IgD-negative memory B cell (primary cell): ENCODE measurements around the gene KCNMA1. TPM values are rescaled to one million over a fixed set of nuclear protein-coding genes. Genes with fewer than 3 reads are reported as not detected.
A peak's percentile ranks its signal among the peaks of the same experiment; 100 is the strongest.
"Not testable (repeated sequence)": the region's sequence is repeated elsewhere in the genome, so short reads cannot be mapped to it uniquely, and the experiment has no call there.

ENCODE experiments used
- H3K27ac Mint-ChIP-seq, 3 donors: one replicate each; pipeline ENCODE4 v1.8.0; 2020 to 2022; ENCODE audit warnings: mild to moderate bottlenecking in 3 of 3, mixed read lengths in 3 of 3, moderate library complexity in 1 of 3
- H3K27me3 Mint-ChIP-seq: one replicate; pipeline ENCODE4 v1.8.0; 2021; ENCODE audit warnings: mixed read lengths
- H3K36me3 Mint-ChIP-seq: one replicate; pipeline ENCODE4 v1.8.0; 2020; ENCODE audit warnings: mild to moderate bottlenecking, mixed read lengths
- H3K4me1 Mint-ChIP-seq, 3 donors: one replicate each; pipeline ENCODE4 v1.8.0; 2020 to 2022; ENCODE audit warnings: mixed read lengths in 3 of 3, mild to moderate bottlenecking in 1 of 3
- H3K4me3 Mint-ChIP-seq, 4 donors: one replicate each; pipeline ENCODE4 v1.8.0; 2020 to 2022; ENCODE audit warnings: mild to moderate bottlenecking in 4 of 4, mixed read lengths in 4 of 4, moderate library complexity in 3 of 4
- H3K9me3 Mint-ChIP-seq, 3 donors: one replicate each; pipeline ENCODE4 v1.8.0; 2020 to 2021; ENCODE audit warnings: mixed read lengths in 3 of 3, mild to moderate bottlenecking in 1 of 3
- polyA plus RNA-seq: library from polyadenylated mRNA; unstranded; fragments of 300-500 nt; fragmentation: Illumina TruSeq; gene quantifications from one replicate; pipeline ENCODE4 v1.2.3, GENCODE V29; 2021

KCNMA1 gene
- polyA plus RNA-seq, 1 donor from 2014 or later = 5.5 TPM

DNA sequence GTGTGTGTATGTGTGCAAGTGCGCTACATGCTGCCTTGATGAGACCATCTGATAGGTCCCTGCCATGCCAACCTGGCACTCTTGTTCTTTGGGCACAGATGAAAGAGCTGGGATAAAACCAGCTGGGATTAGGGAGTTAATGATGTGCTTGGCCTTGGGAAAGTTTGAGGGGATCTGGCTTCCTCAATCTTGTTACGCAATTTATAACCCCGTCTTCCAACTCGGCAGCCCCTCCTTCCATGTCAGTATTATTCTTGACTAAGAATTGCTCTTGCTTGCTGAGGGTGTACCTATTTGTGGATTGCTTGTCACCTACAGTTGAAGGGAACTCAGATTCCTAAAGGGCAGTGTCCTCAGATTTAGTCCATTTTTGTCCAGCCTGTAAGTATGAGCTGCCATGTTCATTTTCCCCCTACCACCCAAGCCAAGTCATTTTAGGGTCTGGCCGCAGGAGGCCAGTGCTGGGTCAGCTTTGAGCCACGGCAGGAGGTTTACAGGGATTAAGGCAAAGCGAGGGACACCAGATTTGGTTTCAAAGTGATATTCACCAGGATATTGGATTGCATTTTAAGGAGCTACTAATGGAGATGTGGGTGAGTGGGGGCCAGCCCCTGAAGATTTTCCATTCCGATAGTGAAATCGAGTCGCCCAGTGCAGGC is 34.1 kb upstream of the KCNMA1 start:
- H3K27me3 Mint-ChIP-seq = peaks cover 3% of the 10 kb centered on the region
- peaks cover 0 to under 1% (median 0%) of the 10 kb centered on the region in 3 donors for H3K4me1 Mint-ChIP-seq
- H3K27ac Mint-ChIP-seq = no peak overlapping the region

DNA sequence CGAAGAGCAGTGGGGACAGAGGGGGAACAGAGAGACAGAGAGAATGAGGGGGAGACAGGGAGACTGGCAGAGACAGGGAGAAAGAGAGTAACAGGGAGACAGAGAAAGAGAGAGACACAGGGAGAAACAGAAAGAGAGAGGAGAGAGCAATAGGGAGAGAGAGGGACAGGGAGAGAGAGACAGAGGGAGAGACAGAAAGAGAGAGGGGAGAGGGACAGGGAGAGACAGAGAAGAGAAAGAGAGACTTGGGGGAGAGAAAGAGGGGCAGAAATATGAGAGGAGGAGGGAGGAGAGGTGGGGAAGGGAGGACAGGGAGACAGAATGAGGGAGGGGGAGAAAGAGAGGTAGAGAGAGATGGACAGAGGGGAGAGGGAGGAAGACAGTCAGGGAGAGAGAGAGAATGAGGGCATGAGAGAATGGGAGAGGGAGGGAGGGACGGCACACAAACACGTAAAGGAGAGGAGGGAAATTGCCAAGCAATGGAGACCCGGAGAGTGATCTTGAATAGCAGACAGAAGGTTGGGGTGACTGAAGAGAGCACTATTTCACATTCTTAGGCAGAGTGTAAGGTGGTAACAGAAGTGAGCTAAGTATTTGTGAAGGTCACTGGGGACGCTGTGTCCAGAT is 33.3 kb upstream of the KCNMA1 start:
- no peak overlapping the region for H3K4me3 Mint-ChIP-seq

More for the DNA sequence above, 34.1 kb upstream of the KCNMA1 start:
- Mint-ChIP-seq H3K4me3 (no peak overlapping the region), H3K9me3 (peaks cover 0 to 2% (median 0%) of the 10 kb centered on the region in 3 donors), H3K36me3 (no peaks in the 10 kb centered on the region)

DNA sequence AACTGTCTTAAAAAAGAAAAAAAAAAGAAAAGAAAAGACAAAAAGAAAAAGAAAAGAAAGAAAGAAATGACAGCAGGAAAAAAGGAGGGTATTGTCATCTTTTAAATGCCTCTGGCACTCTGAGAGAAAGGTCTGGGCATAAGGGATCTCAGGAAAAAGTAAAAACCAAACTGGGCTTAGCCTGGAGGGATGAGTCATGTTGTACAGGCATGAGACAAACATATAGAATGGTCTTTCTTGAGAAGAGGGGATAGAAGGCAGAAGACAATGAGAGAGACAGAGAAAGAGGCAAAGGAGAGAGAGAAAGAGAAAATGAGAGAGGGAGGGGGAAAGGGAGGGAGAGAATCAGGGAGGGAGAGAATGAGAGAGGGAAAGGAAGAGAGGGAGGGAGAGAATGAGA is 32.3 kb upstream of the KCNMA1 start:
- Mint-ChIP-seq H3K9me3 (peaks cover 0 to 2% (median 0%) of the 10 kb centered on the region in 3 donors), H3K4me1 (peaks cover 0 to 2% (median 0%) of the 10 kb centered on the region in 3 donors), H3K27ac (no peak overlapping the region), H3K27me3 (peaks cover 3% of the 10 kb centered on the region), H3K36me3 (no peaks in the 10 kb centered on the region), H3K4me3 (no peak overlapping the region)

More for the DNA sequence above, 33.3 kb upstream of the KCNMA1 start:
- no peaks in the 10 kb centered on the region for H3K36me3 Mint-ChIP-seq
- peaks cover 0 to 2% (median 0%) of the 10 kb centered on the region in 3 donors for H3K9me3 Mint-ChIP-seq
- peaks cover 0 to 2% (median 0%) of the 10 kb centered on the region in 3 donors for H3K4me1 Mint-ChIP-seq
- no peak overlapping the region for H3K27ac Mint-ChIP-seq
- peaks cover 3% of the 10 kb centered on the region for H3K27me3 Mint-ChIP-seq

DNA sequence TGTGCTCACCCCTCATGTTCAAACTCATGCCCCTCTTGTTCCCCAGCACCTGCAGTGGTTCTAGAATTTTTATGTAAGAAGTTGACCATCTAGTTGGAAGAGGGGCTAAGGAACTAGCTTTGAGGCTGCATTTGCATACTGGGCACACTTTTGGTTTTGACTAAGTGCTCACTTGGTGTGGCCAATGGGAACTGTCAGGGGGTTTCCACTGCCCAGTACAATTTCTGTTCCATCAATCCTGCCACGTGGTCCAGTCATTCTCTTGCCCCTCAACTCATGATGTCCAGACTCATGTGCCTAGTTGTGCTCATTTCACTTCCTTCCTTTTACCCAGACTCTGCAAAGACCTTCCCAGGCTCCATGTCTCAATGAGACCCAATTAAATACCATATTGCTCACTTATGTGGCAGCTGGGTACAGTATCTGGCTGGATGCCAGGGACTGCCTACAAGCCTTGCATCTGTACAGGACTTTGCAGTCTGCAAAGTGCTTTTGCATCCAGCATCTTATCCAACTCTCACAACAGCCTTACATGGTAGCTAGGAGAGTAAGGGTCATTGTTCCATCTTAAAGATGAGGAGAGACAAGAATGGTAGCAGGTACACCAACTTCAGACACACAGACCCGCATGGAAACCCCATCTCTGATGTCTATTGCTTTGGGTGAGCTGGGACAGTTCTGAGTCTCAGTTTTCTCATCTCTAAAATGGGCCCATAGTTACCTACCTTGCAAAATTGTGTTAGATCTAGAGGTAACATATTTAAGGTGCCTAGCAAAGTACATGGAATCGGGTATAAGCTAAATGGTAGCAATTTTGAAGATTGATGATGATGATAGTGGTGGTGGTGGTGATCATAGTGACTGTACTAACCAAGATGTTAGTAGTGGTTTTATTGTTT is 30.1 kb upstream of the KCNMA1 start:
- Mint-ChIP-seq H3K36me3 (no peaks in the 10 kb centered on the region), H3K4me3 (no peak overlapping the region), H3K4me1 (peaks cover 0 to 2% (median 0%) of the 10 kb centered on the region in 3 donors), H3K27me3 (peaks cover 3% of the 10 kb centered on the region), H3K9me3 (peaks cover 0 to 2% (median 0%) of the 10 kb centered on the region in 3 donors), H3K27ac (no peak overlapping the region)

DNA sequence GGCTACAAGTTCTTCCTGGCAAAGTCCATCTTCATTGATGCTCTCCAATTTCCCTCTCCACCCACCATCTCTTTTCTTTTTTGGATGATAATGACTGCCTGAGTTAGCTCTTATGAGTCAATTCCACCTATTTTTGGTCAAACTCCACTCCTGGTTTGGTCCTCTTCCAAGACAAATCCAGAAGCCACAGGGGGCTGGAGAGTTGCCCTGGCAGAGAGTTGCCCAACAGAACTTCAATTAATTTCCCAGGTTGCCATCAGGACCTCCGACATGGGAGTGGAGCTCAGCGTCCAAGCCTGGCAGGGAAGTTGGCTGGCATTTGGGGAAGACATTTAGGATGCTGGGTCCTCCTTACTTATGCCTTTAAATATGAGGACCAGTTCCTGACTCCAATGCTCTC is 29.2 kb upstream of the KCNMA1 start:
- peaks cover 0 to 2% (median 0%) of the 10 kb centered on the region in 3 donors for H3K4me1 Mint-ChIP-seq
- H3K27me3 Mint-ChIP-seq = peaks cover 3% of the 10 kb centered on the region
- no peaks in the 10 kb centered on the region for H3K36me3 Mint-ChIP-seq
- no peak overlapping the region for H3K27ac Mint-ChIP-seq
- H3K9me3 Mint-ChIP-seq = peaks cover 0 to 2% (median 0%) of the 10 kb centered on the region in 3 donors
- peak overlapping the region in 1 of 4 donors; percentile 55 for H3K4me3 Mint-ChIP-seq

DNA sequence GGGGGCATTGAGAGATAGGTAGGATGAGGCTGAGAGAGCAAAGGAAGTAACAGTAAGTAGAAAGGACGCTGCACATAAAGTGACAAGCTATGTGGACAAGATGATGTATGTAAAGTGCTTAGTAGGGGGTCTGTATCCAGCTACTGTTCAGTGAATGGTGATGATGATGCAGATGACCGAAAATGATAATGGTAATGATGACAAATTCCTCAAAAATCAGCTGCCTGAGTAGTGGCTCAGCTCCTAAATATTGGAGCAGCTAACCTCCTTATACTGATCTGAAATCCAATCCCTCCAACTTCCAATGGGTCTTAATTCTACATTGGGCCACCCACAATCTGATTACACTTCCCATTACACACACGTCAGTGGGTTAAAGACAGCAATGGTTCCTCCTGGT is 27.1 kb upstream of the KCNMA1 start:
- peaks cover 0 to 2% (median 0%) of the 10 kb centered on the region in 3 donors for H3K4me1 Mint-ChIP-seq
- no peak overlapping the region for H3K27ac Mint-ChIP-seq
- peaks cover 1% of the 10 kb centered on the region for H3K36me3 Mint-ChIP-seq
- H3K9me3 Mint-ChIP-seq = peaks cover 0 to 2% (median 0%) of the 10 kb centered on the region in 3 donors
- no peak overlapping the region for H3K4me3 Mint-ChIP-seq
- H3K27me3 Mint-ChIP-seq = peaks cover 5% of the 10 kb centered on the region

DNA sequence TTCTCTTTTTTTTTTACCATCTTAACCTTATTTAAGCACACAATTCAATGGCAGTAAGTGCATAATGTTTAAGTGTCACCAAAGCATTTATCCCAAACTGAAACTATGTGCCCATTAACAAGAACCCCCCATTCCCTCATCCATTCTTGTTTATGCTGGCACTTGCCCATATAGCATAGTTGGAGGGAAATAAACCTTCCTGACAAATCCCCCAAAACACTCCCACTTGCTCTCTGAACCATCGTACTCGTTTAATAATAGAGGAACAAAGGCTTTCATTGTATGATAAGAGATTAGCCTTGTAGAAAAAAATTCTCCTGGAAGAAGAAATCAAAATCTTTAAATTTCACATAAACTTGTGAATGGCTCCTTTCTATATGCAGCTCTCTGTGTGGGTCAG is 26.4 kb upstream of the KCNMA1 start:
- H3K4me3 Mint-ChIP-seq = no peak overlapping the region
- peaks cover 5% of the 10 kb centered on the region for H3K27me3 Mint-ChIP-seq
- peaks cover 1% of the 10 kb centered on the region for H3K36me3 Mint-ChIP-seq
- no peak overlapping the region for H3K27ac Mint-ChIP-seq
- H3K4me1 Mint-ChIP-seq = peaks cover 0 to 2% (median 0%) of the 10 kb centered on the region in 3 donors
- peaks cover 2 to 4% (median 2%) of the 10 kb centered on the region in 3 donors for H3K9me3 Mint-ChIP-seq

DNA sequence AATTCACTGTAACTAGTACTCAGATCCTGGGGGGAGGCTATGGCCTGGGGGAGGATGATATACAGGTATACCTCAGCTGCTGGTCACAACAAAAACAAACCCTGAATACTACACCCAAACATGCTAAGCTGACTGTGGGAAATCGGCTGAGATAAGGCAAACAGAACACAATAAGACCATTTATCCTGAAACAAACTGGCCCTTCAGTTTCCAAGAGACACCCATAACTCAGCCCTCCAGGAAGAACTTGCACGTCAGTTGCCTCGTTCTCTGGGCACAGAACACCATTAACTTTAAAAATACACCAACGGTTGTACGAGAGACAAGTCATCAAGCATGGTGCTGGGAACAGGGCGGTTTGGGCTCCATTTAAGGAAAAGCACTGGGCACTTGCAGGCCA is 24.1 kb upstream of the KCNMA1 start:
- peaks cover 4% of the 10 kb centered on the region for H3K27me3 Mint-ChIP-seq
- no peak overlapping the region for H3K4me3 Mint-ChIP-seq
- H3K4me1 Mint-ChIP-seq = peaks cover 0 to under 1% (median 0%) of the 10 kb centered on the region in 3 donors
- H3K36me3 Mint-ChIP-seq = peaks cover 1% of the 10 kb centered on the region
- H3K9me3 Mint-ChIP-seq = peaks cover 2 to 4% (median 3%) of the 10 kb centered on the region in 3 donors
- H3K27ac Mint-ChIP-seq = no peak overlapping the region

DNA sequence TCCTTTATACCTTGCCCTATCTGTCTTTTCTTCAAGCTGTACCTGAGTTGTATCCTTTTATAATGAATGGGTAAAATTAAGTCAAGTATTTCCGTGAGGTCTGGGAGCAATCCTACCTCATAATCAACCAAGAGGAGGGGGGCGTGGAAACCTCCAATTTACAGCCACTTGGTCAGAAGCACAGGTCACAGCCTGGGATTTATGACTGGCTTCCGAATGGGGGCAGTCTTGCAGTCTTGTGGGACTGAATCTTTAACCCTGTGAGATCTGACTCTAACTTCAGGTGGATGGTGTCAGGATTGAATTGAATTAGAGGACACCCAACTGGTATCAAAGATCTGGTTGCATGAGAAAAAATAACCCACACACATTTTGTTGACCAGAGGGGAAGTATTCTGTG is 23.5 kb upstream of the KCNMA1 start:
- H3K4me1 Mint-ChIP-seq = no peaks in the 10 kb centered on the region
- H3K27me3 Mint-ChIP-seq = peaks cover 4% of the 10 kb centered on the region
- H3K4me3 Mint-ChIP-seq = no peak overlapping the region

DNA sequence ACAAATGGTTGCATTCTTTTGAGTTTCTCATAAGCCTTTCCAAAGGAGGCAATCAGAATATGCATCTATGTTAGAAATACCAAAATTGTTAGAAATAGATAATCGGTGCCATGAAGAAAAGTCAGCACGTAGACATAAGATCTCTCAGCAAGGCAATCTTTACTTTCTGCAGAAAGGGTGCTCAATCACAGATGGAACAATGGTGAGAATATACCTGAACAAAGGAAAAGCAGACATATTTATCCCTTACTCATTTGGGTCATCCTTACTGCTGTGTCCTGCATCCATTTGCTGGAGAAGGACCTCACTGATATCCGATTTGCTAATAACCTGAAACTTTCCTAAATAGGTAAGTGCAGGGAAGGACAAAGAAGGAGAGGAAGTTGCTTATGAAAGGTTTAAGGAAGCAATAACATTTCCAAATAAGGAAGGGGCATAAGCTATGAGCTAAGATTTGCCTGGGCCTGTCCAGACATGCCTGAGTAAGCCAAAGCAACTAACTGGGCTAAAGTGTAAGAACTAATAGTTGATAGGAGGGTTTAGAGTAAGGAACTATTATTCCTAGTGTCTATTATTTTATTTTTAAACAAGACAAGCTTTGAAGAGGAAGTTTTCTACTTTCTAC is 21.6 kb upstream of the KCNMA1 start:
- H3K27ac Mint-ChIP-seq, H3K27me3 Mint-ChIP-seq, H3K9me3 Mint-ChIP-seq, H3K36me3 Mint-ChIP-seq, H3K4me1 Mint-ChIP-seq, H3K4me3 Mint-ChIP-seq: not testable (repeated sequence)

More for the DNA sequence above, 23.5 kb upstream of the KCNMA1 start:
- Mint-ChIP-seq H3K9me3 (peaks cover 2 to 4% (median 3%) of the 10 kb centered on the region in 3 donors), H3K36me3 (peaks cover 1% of the 10 kb centered on the region), H3K27ac (no peak overlapping the region)

DNA sequence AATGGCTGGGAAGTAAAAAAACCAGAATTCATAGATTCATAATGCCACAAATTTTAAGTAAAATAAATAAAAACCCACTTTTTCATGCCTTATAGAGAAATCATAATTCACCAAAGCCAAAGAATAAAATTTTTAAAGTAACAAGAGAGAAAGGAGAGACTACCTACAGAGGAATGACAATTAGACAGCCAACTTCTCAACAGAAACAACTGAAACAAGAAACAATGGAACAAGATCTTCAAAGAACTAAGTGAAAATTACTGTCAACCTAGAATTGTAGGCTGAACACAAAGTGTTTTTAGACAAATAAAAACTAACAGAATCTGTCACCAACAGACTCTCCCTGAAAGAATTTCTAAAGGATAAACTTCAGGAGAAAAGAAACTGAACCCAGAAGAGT is 15.6 kb upstream of the KCNMA1 start:
- Mint-ChIP-seq H3K27ac (no peak overlapping the region), H3K27me3 (peaks cover 1% of the 10 kb centered on the region)

DNA sequence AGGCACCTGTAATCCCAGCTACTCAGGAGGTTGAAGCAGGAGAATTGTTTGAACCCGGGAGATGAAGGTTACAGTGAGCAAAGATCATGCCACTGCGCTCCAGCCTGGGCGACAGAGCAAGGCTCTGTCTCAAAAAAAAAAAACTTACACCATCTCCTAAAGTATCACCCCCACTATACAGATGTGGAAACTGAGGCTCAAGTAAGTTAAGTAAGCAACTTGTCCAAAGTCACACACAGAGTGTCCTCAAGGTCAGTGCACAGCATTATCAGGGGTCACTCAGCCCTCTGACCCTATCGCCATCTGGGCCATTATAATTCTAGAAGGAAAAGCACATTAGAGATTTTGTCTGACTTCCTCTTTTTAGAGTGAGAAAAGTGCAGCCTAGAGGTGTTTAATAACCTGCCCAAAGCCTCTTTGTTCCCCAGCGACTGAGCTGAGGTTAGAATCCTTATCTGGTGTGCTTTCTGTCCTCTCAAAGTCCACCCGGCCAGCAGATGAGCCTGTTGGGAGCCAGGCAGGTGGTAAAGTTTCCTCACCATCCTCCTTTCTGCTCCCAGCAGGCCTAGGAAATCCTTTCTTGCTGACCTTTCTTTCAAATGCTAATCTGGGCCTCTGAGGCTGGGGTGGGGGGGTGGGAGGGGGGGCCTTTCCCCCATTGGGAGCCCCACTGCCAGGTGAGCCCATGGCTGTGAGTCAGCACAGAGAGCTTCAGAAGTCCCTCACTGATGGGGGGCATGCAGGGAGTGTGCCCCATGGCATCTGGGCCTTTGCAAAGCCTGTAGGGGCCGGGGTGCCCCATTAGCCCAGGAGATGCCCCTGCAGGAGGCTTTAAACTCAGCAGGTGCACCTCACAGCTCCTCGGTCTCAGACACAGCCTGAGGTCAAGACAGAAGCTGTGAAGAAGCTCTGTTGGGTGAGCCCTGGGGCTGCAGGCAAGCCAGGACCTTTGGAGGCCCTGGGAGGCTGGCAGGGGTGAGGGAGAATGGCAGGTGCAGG is 12.0 kb upstream of the KCNMA1 start:
- Mint-ChIP-seq H3K36me3 (peaks cover 6% of the 10 kb centered on the region), H3K4me1 (peaks cover 0 to 9% (median 6%) of the 10 kb centered on the region in 3 donors), H3K4me3 (no peak overlapping the region), H3K27ac (no peak overlapping the region), H3K9me3 (peaks cover 3 to 7% (median 3%) of the 10 kb centered on the region in 3 donors), H3K27me3 (peaks cover 2% of the 10 kb centered on the region)

More for the DNA sequence above, 15.6 kb upstream of the KCNMA1 start:
- Mint-ChIP-seq H3K36me3 (peaks cover 4% of the 10 kb centered on the region), H3K4me3 (no peak overlapping the region), H3K9me3 (peaks cover 3 to 7% (median 3%) of the 10 kb centered on the region in 3 donors), H3K4me1 (peaks cover 0 to 8% (median 6%) of the 10 kb centered on the region in 3 donors)

DNA sequence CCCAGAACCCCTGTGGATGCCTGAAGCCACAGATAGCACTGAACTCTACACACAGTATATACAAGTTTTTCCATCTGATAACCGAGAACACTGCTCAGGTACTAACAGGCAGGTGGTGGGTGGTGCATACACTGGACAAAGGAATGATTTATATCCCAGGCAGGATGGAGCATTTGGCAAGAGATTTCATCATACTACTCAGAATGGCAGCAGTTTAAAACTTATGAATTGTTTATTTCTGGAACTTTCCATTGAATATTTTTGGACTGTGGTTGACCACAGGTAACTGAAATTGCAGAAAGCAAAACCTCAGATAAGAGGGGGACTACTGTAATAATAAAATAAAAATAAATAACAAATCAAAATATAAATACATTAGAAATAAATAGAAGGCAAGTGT is 10.9 kb upstream of the KCNMA1 start:
- H3K36me3 Mint-ChIP-seq = peaks cover 5% of the 10 kb centered on the region
- H3K27ac Mint-ChIP-seq = no peak overlapping the region
- peaks cover 3 to 6% (median 3%) of the 10 kb centered on the region in 3 donors for H3K9me3 Mint-ChIP-seq
- H3K4me1 Mint-ChIP-seq = peaks cover 0 to 9% (median 6%) of the 10 kb centered on the region in 3 donors
- H3K4me3 Mint-ChIP-seq = peak overlapping the region in 1 of 4 donors; percentile 25
- H3K27me3 Mint-ChIP-seq = peaks cover 2% of the 10 kb centered on the region
